ENCODE measurements around the gene EXPH5.
A peak's percentile ranks its signal among the peaks of the same experiment; 100 is the strongest.

The EXPH5 gene

GRCh38 chr11:108620958-108621772, 27.6 kb upstream of the EXPH5 start:
- TF ChIP-seq, protein P1, sequence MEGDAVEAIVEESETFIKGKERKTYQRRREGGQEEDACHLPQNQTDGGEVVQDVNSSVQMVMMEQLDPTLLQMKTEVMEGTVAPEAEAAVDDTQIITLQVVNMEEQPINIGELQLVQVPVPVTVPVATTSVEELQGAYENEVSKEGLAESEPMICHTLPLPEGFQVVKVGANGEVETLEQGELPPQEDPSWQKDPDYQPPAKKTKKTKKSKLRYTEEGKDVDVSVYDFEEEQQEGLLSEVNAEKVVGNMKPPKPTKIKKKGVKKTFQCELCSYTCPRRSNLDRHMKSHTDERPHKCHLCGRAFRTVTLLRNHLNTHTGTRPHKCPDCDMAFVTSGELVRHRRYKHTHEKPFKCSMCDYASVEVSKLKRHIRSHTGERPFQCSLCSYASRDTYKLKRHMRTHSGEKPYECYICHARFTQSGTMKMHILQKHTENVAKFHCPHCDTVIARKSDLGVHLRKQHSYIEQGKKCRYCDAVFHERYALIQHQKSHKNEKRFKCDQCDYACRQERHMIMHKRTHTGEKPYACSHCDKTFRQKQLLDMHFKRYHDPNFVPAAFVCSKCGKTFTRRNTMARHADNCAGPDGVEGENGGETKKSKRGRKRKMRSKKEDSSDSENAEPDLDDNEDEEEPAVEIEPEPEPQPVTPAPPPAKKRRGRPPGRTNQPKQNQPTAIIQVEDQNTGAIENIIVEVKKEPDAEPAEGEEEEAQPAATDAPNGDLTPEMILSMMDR (IDR thresholded peaks at IDR 0.05; ENCODE audit: low read depth, low read length, missing control alignments), result no peak
- DNase-seq, result no peak
- no peaks in the 10 kb centered on the region for H3K27me3 ChIP-seq (replicated peaks)

GRCh38 chr11:108618529-108618928, 25.0 kb upstream of the EXPH5 start:
- TF ChIP-seq, protein P1 (IDR thresholded peaks at IDR 0.05; ENCODE audit: low read depth, low read length, missing control alignments), result no peak

More at GRCh38 chr11:108620958-108621772, 27.6 kb upstream of the EXPH5 start:
- in situ Hi-C loops (cut with HindIII; ENCODE audit: low pct_ligation_motif_present, low sequenced_read_pairs), result no loop called here
- no peak overlapping the region for H3K4me3 ChIP-seq (ENCODE audit: low read depth, low read length)
- no peak overlapping the region for H3K27ac ChIP-seq
- H3K36me3 ChIP-seq (replicated peaks), result no peaks in the 10 kb centered on the region

GRCh38 chr11:108617055-108617454, 23.5 kb upstream of the EXPH5 start:
- no peak for DNase-seq
- in situ Hi-C loops (cut with HindIII; ENCODE audit: low pct_ligation_motif_present, low sequenced_read_pairs), result no loop called here

More at GRCh38 chr11:108618529-108618928, 25.0 kb upstream of the EXPH5 start:
- Histone ChIP-seq H3K4me3 (ENCODE audit: low read depth, low read length) (no peak overlapping the region), H3K27ac (no peak overlapping the region), H3K36me3 (replicated peaks) (no peaks in the 10 kb centered on the region), H3K27me3 (replicated peaks) (no peaks in the 10 kb centered on the region)
- in situ Hi-C loops (cut with HindIII; ENCODE audit: low pct_ligation_motif_present, low sequenced_read_pairs), result no loop called here
- DNase-seq, result no peak

DNA sequence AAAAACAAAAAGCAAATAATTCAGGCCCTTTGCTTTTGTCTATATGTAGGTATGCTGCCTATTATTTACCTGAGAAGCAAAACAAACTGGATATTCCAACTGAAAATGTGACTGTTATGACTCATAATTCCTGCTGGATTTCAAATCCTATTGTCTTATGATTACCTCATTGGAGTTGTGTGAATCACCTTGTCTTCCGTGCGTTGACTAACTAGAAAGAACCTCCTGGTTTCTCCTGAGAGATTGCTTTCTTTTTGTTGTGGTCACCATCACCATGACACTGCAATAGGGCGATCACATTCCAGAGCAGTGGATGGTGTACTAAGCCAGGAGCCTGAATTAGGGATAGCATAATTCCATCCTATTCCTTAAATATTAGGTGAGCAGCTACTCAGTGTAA, 23.0 kb upstream of the EXPH5 start:
- Histone ChIP-seq H3K4me3 (ENCODE audit: low read depth, low read length) (no peak overlapping the region), H3K27me3 (replicated peaks) (no peaks in the 10 kb centered on the region), H3K27ac (peak overlapping the region; percentile 33), H3K36me3 (replicated peaks) (no peaks in the 10 kb centered on the region)
- in situ Hi-C loops (cut with HindIII; ENCODE audit: low pct_ligation_motif_present, low sequenced_read_pairs), result no loop called here
- DNase-seq, result peak; percentile 90
- TF ChIP-seq, protein P1 (IDR thresholded peaks at IDR 0.05; ENCODE audit: low read depth, low read length, missing control alignments), result no peak

More at GRCh38 chr11:108617055-108617454, 23.5 kb upstream of the EXPH5 start:
- TF ChIP-seq, protein P1 (IDR thresholded peaks at IDR 0.05; ENCODE audit: low read depth, low read length, missing control alignments), result no peak
- Histone ChIP-seq H3K27me3 (replicated peaks) (no peaks in the 10 kb centered on the region), H3K4me3 (ENCODE audit: low read depth, low read length) (no peak overlapping the region), H3K27ac (peak overlapping the region; percentile 31), H3K36me3 (replicated peaks) (no peaks in the 10 kb centered on the region)

GRCh38 chr11:108614086-108614485, 20.5 kb upstream of the EXPH5 start:
- no peaks in the 10 kb centered on the region for H3K36me3 ChIP-seq (replicated peaks)
- TF ChIP-seq, protein P1 (IDR thresholded peaks at IDR 0.05; ENCODE audit: low read depth, low read length, missing control alignments), result no peak
- no peaks in the 10 kb centered on the region for H3K27me3 ChIP-seq (replicated peaks)
- no peak overlapping the region for H3K27ac ChIP-seq
- no peak overlapping the region for H3K4me3 ChIP-seq (ENCODE audit: low read depth, low read length)
- DNase-seq, result no peak
- in situ Hi-C loops (cut with HindIII; ENCODE audit: low pct_ligation_motif_present, low sequenced_read_pairs), result no loop called here

Measured in brain microvascular endothelial cell (primary cell).